Fibroblast of lung (primary cell): Measurements from ENCODE around the gene GPR137.

Source experiments
- CTCF ChIP-seq, 2 donors: IDR thresholded peaks in 1 of 2; conservative IDR thresholded peaks in 1 of 2; 1 replicate in 1 of 2; 2 replicates in 1 of 2; pipeline ENCODE4 v1.5.1; 2011 to 2012; ENCODE audit warnings: low read length in 2 of 2, control low read depth in 1 of 2, inconsistent platforms in 1 of 2, low read depth in 1 of 2, mild to moderate bottlenecking in 1 of 2
- EZH2 ChIP-seq: IDR thresholded peaks from 2 replicates; pipeline ENCODE4 v1.5.1; 2012; ENCODE audit warnings: low read length, control low read depth, mild to moderate bottlenecking; ENCODE audit errors: missing control alignments

GRCh38 chr11:64251753-64252002 is 34.0 kb upstream of the GPR137 start:
- TF ChIP-seq CTCF (conservative IDR thresholded peaks at IDR 0.05 in 1 of 2, IDR thresholded peaks at IDR 0.05 in 1 of 2; ENCODE audit: low read depth in 1 of 2, low read length in 2 of 2), result no peak
- no peak for TF ChIP-seq EZH2
